Measurements from ENCODE around the gene CELSR1. TPM values are rescaled to one million over a fixed set of nuclear protein-coding genes. Genes with fewer than 3 reads are reported as not detected.

The CELSR1 gene
- total RNA-seq, 1 donor from 2014 or later: 5.1 TPM

DNA sequence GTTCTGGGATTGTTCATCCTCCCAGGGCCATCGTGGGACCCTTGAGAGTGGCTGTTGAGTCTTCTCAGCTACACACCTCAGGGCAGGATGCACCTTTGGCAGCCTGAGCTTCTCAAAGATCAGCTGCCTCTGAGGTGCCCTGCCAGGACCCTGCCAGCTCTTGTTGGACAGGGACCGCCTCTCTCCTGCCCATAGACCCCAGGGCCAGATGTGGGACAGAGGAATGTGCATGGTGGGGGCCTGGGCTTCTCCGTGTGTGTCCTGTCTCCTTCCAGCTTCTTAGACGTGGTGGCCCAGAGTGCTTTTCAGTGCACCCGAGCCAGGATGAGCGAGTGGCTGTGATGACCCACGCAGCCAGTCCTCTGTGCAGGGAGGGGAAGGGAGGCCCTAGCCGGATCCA, 207.8 kb downstream of the CELSR1 start:
- H3K36me3 Mint-ChIP-seq (ENCODE audit: low read depth): peaks cover 8% of the 10 kb centered on the region
- H3K9me3 Mint-ChIP-seq: no peaks in the 10 kb centered on the region
- H3K27me3 Mint-ChIP-seq (ENCODE audit: low read depth): no peaks in the 10 kb centered on the region
- TF ChIP-seq, protein P1, sequence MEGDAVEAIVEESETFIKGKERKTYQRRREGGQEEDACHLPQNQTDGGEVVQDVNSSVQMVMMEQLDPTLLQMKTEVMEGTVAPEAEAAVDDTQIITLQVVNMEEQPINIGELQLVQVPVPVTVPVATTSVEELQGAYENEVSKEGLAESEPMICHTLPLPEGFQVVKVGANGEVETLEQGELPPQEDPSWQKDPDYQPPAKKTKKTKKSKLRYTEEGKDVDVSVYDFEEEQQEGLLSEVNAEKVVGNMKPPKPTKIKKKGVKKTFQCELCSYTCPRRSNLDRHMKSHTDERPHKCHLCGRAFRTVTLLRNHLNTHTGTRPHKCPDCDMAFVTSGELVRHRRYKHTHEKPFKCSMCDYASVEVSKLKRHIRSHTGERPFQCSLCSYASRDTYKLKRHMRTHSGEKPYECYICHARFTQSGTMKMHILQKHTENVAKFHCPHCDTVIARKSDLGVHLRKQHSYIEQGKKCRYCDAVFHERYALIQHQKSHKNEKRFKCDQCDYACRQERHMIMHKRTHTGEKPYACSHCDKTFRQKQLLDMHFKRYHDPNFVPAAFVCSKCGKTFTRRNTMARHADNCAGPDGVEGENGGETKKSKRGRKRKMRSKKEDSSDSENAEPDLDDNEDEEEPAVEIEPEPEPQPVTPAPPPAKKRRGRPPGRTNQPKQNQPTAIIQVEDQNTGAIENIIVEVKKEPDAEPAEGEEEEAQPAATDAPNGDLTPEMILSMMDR (conservative IDR thresholded peaks at IDR 0.05): no peak
- no peak overlapping the region for H3K27ac Mint-ChIP-seq (ENCODE audit: unreplicated experiment)
- no peak overlapping the region for H3K4me3 Mint-ChIP-seq
- no peak for DNase-seq (ENCODE audit: low read depth, low spot score)
- peaks cover 4% of the 10 kb centered on the region for H3K4me1 Mint-ChIP-seq

DNA sequence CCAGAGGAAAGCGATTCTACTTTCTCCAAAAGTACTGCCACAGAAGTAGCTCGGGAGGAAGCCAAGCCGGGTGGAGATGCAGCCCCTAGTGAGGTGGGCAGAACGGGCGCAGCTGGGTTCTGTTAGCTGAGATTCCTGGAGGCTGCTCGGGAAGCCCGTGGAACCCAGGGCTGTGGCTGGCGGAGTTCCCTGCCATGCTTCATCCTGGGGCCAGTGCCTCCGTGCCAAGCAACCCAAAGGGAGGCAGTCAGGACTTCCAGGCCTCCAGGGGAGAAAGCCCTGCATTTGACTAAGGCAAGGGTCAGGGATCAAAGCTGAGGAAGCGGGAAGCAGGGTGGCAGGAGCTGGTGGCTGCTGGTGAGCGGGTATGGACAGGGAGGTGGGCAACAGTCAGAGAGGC, 208.6 kb downstream of the CELSR1 start:
- Mint-ChIP-seq H3K27ac (ENCODE audit: unreplicated experiment) (no peak overlapping the region), H3K9me3 (no peaks in the 10 kb centered on the region), H3K4me3 (no peak overlapping the region), H3K4me1 (no peaks in the 10 kb centered on the region), H3K36me3 (ENCODE audit: low read depth) (peaks cover 8% of the 10 kb centered on the region), H3K27me3 (ENCODE audit: low read depth) (no peaks in the 10 kb centered on the region)
- TF ChIP-seq, protein P1 (conservative IDR thresholded peaks at IDR 0.05): no peak
- no peak for DNase-seq (ENCODE audit: low read depth, low spot score)

DNA sequence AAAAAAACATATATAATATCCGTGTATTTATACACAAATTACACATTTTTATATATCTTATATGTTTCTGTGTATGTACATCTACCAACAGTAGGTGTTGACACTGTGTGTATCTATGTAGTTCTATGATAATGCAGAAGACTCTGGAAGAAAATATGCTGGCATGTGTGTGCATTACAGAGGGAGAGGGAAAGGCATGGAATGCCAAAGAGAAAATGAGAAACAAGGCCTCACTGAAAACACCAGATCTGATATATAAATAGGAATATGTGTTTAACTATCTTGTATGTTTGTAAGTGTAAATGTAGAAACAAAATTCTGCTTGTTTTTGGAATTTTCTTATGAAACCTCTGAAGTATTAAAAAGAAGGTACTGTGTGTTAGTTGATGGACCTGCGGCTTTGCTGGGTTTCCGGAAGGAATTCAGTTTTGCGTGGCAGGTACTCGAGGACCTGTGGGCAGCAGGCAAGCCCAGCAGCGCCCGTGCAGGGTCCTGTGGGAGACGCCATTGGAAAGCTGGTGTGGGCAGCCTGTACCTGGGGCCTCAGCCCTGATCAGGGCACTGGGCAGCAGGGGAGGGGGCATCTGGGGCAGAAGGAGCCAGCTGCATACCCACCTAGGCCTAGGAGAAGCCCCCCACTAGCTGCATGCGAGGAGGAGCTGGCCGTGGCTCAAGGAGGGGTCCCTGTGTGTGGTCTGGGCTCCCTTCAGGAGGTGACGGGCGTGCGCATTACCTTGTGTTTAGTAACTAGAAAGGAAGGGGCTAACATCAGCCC, 209.5 kb downstream of the CELSR1 start:
- Mint-ChIP-seq H3K4me3 (no peak overlapping the region), H3K27me3 (ENCODE audit: low read depth) (no peaks in the 10 kb centered on the region), H3K9me3 (no peaks in the 10 kb centered on the region), H3K27ac (ENCODE audit: unreplicated experiment) (no peak overlapping the region), H3K4me1 (no peaks in the 10 kb centered on the region), H3K36me3 (ENCODE audit: low read depth) (peaks cover 7% of the 10 kb centered on the region)
- DNase-seq (ENCODE audit: low read depth, low spot score): no peak
- TF ChIP-seq, protein P1 (conservative IDR thresholded peaks at IDR 0.05): no peak

DNA sequence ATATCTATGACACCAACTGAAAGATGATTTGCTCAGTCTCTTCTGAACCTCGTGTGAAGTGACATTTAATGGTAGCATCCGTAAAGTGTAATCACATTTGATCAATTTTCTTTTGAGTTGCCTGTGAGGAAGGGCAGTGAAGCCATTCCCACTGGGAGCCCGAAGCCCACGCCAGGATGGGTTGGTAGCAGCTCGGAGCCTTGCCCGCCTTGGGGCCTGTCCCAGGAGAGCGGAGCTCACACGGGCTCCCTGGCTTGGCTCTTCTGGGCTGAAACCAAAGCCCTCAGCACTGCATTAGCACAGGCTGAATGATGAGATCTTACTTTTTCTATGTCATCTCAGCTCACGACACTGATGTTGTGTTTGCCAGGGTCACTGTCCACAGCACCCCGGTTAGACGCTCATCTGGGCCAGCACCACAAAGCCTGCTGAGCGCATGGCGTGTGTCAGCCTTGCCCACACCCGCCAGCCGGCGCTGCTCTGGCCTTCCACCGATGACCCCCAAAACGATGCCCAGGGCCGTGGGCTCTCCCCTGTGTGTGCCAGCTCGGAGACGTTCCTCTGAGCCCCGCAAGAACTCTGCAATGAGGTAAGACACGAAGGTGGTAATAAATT, 211.2 kb downstream of the CELSR1 start:
- TF ChIP-seq, protein P1 (conservative IDR thresholded peaks at IDR 0.05): no peak
- DNase-seq (ENCODE audit: low read depth, low spot score): no peak
- H3K27ac Mint-ChIP-seq (ENCODE audit: unreplicated experiment): no peak overlapping the region
- no peaks in the 10 kb centered on the region for H3K9me3 Mint-ChIP-seq
- no peaks in the 10 kb centered on the region for H3K27me3 Mint-ChIP-seq (ENCODE audit: low read depth)
- no peak overlapping the region for H3K4me3 Mint-ChIP-seq
- H3K4me1 Mint-ChIP-seq: no peaks in the 10 kb centered on the region
- peaks cover 7% of the 10 kb centered on the region for H3K36me3 Mint-ChIP-seq (ENCODE audit: low read depth)

DNA sequence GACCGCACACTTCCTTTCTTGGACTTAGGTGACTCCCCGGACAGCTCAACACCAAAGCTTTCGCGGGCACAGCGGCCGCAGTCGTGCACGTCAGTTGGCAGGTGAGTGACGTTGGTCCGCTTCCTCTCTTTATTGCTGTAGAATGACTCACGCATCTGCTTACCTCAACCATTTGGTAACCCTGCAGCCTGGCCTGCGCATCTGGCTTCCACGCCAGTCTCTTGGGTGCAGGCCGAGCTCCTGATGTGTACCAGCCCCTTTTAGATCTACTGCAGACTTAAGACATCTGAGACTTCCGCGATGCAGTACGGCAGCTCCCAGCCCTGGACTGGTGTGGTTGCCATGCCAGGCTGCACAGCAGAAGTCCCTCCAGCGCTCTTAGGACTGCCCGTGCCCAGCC, 214.3 kb downstream of the CELSR1 start:
- Mint-ChIP-seq H3K4me3 (no peak overlapping the region), H3K36me3 (ENCODE audit: low read depth) (peaks cover 18% of the 10 kb centered on the region), H3K9me3 (no peaks in the 10 kb centered on the region), H3K27ac (ENCODE audit: unreplicated experiment) (no peak overlapping the region), H3K4me1 (no peaks in the 10 kb centered on the region), H3K27me3 (ENCODE audit: low read depth) (no peaks in the 10 kb centered on the region)
- TF ChIP-seq, protein P1 (conservative IDR thresholded peaks at IDR 0.05): no peak
- DNase-seq (ENCODE audit: low read depth, low spot score): no peak

All from neural crest cell (in vitro differentiated cells).